ENCODE results near the gene CYP27C1. TPM values are rescaled to one million over a fixed set of nuclear protein-coding genes. Genes with fewer than 3 reads are reported as not detected.

Gene CYP27C1
- total and polyA plus RNA-seq, 8 donors: 0.02 to 0.09 (median 0.03) TPM; not detected in 3

DNA sequence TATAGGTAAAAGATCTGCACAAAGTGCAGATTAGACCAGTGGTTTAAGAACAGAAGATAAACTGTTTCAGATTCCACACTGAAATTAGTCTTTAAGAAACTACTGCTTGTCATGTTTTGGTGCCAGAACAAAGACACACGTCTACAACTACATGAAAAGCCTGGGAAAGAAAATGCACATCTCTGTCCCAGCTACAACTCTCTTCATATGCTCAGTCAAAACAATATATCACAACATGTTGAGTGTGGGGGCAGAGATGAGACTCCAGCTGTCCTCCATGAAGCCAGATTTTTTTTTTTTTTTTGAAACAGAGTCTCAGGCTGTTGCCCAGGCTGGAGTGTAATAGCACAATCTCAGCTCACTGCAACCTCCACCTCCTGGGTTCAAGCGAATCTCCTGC is 60.6 kb downstream of the CYP27C1 start:
- TF ChIP-seq, protein P1, sequence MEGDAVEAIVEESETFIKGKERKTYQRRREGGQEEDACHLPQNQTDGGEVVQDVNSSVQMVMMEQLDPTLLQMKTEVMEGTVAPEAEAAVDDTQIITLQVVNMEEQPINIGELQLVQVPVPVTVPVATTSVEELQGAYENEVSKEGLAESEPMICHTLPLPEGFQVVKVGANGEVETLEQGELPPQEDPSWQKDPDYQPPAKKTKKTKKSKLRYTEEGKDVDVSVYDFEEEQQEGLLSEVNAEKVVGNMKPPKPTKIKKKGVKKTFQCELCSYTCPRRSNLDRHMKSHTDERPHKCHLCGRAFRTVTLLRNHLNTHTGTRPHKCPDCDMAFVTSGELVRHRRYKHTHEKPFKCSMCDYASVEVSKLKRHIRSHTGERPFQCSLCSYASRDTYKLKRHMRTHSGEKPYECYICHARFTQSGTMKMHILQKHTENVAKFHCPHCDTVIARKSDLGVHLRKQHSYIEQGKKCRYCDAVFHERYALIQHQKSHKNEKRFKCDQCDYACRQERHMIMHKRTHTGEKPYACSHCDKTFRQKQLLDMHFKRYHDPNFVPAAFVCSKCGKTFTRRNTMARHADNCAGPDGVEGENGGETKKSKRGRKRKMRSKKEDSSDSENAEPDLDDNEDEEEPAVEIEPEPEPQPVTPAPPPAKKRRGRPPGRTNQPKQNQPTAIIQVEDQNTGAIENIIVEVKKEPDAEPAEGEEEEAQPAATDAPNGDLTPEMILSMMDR (IDR thresholded peaks at IDR 0.05): no peak
- FAIRE-seq (no peak), ATAC-seq (no peak), DNase-seq (no peak)
- intact Hi-C loops (cut with DNase I): no loop called here
- Histone ChIP-seq H3K9me3 (no peaks in the 10 kb centered on the region), H3K4me3 (no peak overlapping the region), H3K27me3 (no peaks in the 10 kb centered on the region), H3K27ac (no peak overlapping the region), H3K4me1 (no peaks in the 10 kb centered on the region), H3K36me3 (no peaks in the 10 kb centered on the region)
- 58 to 74% methylated on average over 2 of the region's 2 CpGs for WGBS, 2 donors

DNA sequence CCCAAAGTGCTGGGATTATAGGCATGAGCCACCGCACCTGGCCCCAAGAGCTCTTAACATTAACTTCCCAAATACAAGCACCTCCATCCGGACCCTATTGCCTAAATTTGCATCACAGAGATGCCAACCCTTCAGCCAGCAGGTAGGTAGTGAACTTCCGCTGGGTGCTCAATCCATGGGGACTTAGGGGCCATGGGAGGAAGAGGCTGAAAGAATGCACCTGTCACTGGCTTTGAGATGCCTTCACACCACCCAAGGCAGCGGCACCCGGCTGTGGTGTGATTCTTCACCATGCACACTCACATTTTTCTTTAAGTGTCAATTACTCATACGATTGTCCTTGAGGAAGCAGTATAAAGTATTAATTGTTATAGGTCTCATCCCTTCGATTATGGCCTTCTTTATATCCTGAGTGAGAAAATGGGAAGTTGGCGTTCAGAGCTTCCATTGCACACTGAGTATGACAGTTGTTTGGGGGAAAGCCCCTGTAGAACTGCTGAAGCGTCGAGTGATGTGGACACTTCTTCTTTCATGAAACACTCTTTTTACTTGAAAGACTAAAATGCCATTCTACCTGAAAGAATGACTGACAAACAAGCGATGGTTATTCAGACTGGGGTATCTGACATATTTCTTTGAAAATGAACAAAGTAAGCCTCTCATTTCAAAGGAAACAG is 61.3 kb downstream of the CYP27C1 start:
- peak in 1 of 4 donors; percentile 53 for ATAC-seq

DNA sequence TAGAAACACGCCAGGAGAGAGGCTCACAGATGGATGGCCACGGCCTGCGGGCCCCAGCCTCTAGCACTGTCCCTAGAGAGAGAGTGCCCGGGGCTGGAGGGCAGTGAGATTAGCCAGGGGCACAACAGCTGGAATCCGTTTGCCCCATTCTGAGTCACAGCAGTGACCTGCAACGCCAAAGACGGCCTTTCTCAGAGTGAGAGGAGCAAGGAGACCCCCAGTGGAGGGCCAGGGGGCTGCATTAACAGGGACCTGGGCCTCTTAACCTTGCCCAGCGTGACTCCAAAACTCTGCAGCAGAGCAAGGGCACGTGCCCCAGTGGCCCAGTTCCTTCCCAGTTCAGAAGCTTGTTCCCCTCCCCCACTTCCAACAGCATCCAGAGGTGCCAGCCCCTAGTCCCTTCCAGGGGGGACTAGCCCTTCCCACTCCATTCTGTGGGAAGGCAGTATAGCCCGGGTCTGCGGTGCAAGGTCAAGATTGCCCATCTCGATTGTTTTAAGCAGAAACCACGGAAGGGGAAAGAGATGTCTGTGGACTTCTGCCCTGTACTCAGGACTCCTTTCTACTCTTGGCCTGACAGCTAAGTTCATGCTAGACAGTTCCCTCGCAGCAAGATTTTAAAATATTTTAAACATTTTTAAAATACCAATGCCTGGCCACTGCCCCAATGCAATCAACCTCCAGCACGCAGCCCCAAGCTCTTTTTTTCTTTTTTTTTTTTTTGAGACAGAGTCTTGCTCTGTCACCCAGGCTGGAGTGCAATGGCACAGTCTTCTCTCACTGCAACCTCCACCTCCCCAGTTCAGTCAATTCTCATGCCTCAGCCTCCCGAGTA is 62.2 kb downstream of the CYP27C1 start:
- Histone ChIP-seq H3K9me3 (no peaks in the 10 kb centered on the region), H3K36me3 (no peaks in the 10 kb centered on the region), H3K4me1 (no peaks in the 10 kb centered on the region), H3K27ac (no peak overlapping the region), H3K27me3 (no peaks in the 10 kb centered on the region), H3K4me3 (no peak overlapping the region)
- intact Hi-C loops (cut with DNase I): no loop called here
- TF ChIP-seq, protein P1 (IDR thresholded peaks at IDR 0.05): no peak
- no peak for FAIRE-seq
- WGBS, 2 donors: 54 to 61% methylated on average over 16 of the region's 16 CpGs
- ATAC-seq: peak in 1 of 4 donors; percentile 24
- no peak for DNase-seq

More for the DNA sequence above, 61.3 kb downstream of the CYP27C1 start:
- no peaks in the 10 kb centered on the region for H3K4me1 ChIP-seq
- no peaks in the 10 kb centered on the region for H3K27me3 ChIP-seq
- H3K36me3 ChIP-seq: no peaks in the 10 kb centered on the region
- intact Hi-C loops (cut with DNase I): no loop called here
- no peaks in the 10 kb centered on the region for H3K9me3 ChIP-seq
- no peak overlapping the region for H3K27ac ChIP-seq
- DNase-seq: no peak
- WGBS, 2 donors: 71 to 83% methylated on average over 11 of the region's 11 CpGs
- no peak for FAIRE-seq
- TF ChIP-seq, protein P1 (IDR thresholded peaks at IDR 0.05): no peak
- H3K4me3 ChIP-seq: no peak overlapping the region

DNA sequence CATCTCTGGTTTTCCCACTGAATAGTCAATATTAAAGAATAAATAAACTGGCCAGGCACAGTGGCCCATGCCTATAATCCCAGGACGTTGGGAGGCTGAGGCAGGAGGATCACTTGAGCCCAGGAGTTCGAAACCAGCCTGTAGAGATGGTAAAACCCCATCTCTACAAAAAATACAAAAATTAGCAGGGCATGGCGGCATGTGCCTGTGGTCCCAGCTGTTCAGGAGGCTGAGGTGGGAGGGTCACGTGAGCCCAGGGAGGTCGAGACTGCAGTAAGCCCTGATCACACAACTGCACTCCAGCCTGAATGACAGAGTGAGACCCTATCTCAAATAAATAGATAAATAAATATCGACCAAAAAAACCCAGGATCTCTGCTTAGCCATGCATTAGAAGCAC is 63.0 kb downstream of the CYP27C1 start:
- TF ChIP-seq, protein P1 (IDR thresholded peaks at IDR 0.05): no peak
- Histone ChIP-seq H3K27ac (no peak overlapping the region), H3K4me1 (no peaks in the 10 kb centered on the region), H3K4me3 (no peak overlapping the region), H3K36me3 (no peaks in the 10 kb centered on the region), H3K9me3 (no peaks in the 10 kb centered on the region), H3K27me3 (no peaks in the 10 kb centered on the region)
- DNase-seq: no peak
- intact Hi-C loops (cut with DNase I): no loop called here
- WGBS, 2 donors: 71 to 79% methylated on average over 6 of the region's 6 CpGs
- no peak for FAIRE-seq
- ATAC-seq: no peak

DNA sequence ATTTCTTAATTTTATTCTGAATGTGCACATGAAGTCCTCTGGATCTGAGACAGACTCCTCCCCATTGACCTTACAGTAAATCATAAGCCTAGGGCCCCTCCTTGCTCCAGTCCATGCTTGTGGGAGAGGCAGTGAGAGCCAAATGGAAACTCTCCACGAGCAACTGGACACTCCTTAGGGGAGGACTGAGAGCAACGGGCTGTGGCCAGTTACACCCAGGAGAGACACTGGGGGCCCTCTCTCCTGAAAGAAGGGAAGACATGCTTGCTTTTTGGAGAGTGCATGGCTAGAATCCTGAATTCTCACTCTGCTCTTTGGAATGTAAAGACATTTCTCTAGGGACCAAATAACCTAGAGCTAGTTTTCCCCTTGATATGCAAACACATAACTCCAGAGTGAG is 64.2 kb downstream of the CYP27C1 start:
- whole genome bisulfite sequencing, 2 donors: 23% methylated on average over 2 of the region's 2 CpGs
- intact Hi-C loops (cut with DNase I): no loop called here
- Histone ChIP-seq H3K4me1 (no peaks in the 10 kb centered on the region), H3K27ac (no peak overlapping the region), H3K36me3 (no peaks in the 10 kb centered on the region), H3K27me3 (no peaks in the 10 kb centered on the region), H3K9me3 (no peaks in the 10 kb centered on the region), H3K4me3 (no peak overlapping the region)
- peak in 3 of 4 donors; percentile 66 to 74 (median 71) for ATAC-seq
- DNase-seq: no peak
- TF ChIP-seq, protein P1 (IDR thresholded peaks at IDR 0.05): no peak
- FAIRE-seq: no peak

Measured in pancreas (tissue), 10 donors.